GM12872 (cell line): ENCODE results near the gene RPP40.

ENCODE experiments used
- TF ChIP-seq, protein P1 (sequence below): IDR thresholded peaks from 3 replicates; pipeline ENCODE4 v1.5.1; 2011; ENCODE audit warnings: low read depth, mild to moderate bottlenecking, low read length, moderate library complexity; ENCODE audit not compliant: insufficient read depth

RPP40 gene

DNA sequence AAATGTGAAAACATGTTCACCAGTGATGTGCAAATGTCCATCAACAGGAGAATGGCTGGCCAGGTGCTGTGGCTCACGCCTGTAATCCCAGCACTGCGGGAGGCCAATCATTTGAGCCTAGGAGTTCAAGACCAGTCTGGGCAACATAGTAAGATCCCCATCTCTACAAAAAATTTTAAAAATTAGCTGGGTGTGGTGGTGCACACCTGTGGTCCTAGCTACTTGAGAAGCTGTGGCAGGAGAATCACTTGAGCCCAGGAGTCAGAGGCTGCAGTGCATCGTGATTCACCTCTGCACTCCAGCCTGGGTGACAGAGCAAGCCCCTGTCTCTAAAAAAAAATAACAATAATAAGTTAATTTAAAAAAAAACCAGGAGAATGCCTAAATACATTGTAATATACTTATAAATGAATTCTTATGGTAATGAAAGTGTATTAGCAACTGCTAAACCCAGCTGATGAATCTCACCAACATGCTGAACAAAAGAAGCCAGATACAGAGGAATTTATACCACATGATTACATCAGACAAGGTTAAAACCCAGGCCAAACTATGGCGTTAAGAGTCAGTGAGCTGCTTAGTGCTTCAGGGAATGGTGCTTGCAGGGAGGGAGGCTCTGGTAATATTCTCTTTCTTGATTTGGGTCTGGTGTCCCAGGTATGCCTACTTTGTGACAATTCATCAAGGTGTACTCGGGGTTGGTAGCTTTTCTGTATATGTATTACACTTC is 36.4 kb downstream of the RPP40 start:
- TF ChIP-seq, protein P1, sequence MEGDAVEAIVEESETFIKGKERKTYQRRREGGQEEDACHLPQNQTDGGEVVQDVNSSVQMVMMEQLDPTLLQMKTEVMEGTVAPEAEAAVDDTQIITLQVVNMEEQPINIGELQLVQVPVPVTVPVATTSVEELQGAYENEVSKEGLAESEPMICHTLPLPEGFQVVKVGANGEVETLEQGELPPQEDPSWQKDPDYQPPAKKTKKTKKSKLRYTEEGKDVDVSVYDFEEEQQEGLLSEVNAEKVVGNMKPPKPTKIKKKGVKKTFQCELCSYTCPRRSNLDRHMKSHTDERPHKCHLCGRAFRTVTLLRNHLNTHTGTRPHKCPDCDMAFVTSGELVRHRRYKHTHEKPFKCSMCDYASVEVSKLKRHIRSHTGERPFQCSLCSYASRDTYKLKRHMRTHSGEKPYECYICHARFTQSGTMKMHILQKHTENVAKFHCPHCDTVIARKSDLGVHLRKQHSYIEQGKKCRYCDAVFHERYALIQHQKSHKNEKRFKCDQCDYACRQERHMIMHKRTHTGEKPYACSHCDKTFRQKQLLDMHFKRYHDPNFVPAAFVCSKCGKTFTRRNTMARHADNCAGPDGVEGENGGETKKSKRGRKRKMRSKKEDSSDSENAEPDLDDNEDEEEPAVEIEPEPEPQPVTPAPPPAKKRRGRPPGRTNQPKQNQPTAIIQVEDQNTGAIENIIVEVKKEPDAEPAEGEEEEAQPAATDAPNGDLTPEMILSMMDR: no peak

DNA sequence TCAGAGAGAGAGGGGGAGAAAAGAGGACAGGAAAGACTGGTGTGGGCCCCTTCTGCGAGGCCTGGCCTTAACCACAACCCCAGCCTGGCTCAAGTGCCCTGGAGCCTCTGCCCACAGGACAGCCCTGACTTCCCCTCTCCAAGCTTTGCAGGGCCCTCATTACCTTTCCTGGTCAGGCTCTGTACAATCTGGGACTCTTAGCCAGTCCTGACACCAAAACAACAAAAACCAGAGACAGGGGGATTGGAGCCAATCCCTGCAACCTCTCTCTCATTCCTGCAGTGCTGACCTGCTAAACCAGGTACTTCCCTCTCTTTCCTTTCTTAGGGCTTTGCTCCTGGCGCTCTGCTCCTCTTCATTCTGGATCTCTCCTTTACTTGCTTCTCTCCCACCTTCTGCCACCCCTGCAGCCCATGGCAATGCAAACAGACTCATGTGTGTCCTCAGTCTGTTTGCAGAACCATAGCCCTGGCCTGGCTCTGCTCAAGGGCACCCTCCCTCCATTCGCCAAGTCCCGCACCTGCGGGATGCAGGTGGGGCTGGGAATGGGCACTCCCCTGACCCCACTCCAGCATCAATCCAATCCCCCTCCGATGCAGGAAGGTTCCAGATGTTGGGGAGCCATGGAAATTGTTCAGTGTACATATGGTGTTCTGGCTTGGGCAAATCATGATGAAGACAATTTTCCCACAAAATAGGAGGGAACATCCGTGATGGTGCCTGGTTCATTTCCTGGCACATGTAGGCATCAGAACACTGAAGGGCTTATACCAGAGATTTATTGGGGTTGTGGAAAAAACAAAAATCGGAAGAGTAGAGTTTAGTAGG is 38.1 kb downstream of the RPP40 start:
- TF ChIP-seq, protein P1: no peak

DNA sequence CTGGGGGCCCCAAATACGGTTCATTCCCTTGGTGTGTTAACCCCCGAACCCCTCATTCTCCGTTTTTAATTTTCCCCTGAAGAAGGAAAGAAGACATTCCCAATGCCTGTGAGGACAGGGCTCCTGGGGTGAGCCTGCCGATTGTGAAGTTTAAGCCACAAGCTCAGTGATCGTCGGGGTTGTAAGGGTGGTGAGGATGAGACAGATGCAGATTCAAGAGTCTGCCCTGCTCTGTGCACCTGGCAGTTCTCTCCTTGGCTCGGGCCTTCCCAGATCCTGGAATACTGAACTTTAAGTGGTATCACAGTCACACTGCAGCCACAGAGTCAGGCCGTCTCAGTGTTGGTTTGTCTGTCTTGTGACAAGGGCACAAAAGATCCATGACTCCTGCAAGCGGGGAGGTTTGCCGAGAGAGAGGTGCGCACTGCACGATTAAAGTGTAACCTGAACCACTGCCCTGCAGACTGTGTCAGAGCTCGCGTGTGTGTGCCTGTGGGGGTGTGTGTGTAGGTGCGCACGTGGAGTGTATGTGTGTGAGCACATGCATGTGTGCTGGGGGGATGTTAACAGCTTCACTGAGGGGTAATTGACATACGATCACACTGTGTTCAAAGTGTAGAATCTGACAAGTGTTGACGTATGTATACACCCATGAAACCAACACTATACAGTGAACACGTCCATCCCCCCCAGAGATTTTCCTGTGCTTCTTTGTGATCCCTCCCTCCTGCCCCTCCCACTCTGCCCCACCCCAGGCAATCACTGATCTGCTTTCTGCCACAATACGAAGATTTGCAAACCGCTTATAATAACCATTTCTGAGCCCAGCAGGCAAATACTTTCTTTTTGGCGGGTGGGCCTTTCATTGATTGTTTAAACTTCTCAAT is 38.9 kb downstream of the RPP40 start:
- TF ChIP-seq, protein P1: no peak

DNA sequence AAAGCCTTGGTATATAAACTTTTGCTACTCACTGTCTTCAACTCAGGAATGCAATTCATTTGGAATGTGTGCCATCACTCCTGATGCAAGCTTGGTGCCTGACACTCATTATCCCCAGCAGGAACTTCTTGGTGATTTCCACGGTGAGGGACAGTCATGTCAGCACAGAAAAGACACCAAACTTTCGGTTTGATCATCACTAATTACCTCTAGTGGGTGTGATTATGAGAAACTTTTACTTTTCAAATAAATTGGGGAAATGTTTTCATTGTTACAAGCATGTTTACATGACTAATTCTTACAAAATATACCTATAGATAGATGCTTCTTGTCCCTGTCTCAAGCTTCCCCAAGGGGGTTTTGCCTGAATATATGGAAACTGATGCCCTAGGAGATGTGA is 40.9 kb downstream of the RPP40 start:
- TF ChIP-seq, protein P1: no peak

DNA sequence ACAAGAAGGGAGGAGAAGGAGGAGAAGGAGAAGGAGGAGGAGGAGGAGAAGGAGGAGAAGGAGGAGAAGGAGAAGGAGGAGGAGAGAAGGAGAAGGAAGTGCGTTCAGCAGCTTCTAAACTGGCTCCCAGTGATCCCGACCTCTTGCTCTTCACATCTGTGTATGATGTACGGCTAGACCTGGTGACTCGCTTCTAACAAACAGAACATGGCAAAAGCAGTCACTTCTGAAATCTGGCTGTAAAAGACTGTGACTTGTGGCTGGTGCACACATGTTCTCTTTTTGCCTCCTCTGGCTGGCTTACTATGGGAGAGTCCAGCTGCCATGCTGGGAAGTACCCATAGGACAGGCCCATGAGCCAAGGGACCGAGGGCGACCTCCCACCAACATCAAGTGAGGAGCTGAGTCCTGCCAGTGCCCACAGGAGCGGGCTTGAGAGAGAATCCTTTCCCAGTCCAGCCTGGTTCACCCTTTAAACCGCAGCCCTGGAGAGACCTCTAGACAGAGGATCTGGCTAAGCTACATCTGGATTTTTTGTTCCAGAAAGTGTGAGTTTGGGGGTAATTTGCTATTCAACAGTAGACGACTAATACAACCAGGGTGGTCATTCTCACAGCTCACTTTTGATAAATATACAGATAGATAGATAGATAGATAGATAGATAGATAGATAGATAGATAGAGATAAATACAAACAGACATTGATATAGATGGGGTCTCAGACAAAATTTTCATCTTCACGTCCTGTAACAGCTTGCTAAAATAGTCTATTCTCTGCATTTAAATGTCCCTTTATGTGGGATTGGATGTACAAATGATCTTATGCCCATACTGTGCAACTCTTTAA is 42.3 kb downstream of the RPP40 start:
- TF ChIP-seq, protein P1: no peak

DNA sequence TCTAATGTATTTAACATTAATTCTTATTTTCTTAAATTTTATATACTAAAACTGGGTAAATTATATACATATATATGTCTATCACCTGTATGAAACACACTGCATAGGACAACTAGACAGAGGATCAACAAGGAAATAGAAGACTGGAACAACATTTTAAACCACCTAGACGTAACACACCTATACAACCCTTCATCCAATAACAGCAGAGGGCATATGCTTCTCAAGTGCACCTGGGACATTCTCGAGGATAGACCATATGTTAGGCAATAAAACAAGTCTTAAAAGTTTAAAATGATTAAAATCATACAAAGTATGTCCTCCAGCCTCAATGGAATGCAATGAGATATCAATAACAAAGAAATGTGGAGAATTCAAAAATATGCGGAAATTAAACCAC is 45.2 kb downstream of the RPP40 start:
- TF ChIP-seq, protein P1: no peak
